ENCODE measurements around the gene TMA7. TPM values are rescaled to one million over a fixed set of nuclear protein-coding genes. Genes with fewer than 3 reads are reported as not detected.

Gene TMA7
- total and polyA plus RNA-seq, 2 of the 13 experiments (the other 11 are each of a cell fraction or from before 2014, with no cell fraction given), result 100 to 486 TPM

DNA sequence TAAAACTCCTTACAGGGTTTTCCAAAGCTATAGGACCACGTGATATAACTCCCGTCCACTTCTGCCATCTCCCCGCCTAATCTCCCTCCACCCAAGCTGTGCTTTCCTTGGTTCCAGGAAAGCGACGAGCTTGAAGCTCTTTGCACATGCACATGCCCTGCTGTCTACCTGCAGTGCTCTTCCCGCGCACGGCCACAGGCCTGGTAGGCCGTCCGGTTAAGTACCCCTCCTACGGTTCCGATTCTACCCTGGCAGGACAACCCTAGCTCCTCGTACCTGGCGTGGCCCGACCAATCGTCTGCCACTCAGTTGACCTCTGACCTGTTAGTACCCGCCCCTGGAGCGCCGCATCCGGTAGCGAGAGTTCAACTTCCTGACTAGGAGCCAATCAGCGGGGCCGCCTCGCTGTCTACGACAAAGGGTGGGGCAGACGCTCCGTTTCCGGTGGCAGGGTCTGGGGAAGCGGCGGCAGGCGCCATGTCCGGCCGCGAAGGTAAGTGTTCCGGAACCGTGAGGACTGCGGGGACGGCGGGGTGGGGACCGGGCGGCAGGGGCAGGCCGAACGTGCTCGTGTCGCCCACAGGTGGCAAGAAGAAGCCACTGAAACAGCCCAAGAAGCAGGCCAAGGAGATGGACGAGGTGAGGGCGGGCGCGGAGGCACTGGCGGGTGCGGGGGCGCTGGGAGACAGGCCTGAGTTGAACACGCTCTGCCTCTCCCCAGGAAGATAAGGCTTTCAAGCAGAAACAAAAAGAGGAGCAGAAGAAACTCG lies at the start of gene TMA7, which contains the start of gene CCDC51 (continued):
- TF ChIP-seq, protein P1, sequence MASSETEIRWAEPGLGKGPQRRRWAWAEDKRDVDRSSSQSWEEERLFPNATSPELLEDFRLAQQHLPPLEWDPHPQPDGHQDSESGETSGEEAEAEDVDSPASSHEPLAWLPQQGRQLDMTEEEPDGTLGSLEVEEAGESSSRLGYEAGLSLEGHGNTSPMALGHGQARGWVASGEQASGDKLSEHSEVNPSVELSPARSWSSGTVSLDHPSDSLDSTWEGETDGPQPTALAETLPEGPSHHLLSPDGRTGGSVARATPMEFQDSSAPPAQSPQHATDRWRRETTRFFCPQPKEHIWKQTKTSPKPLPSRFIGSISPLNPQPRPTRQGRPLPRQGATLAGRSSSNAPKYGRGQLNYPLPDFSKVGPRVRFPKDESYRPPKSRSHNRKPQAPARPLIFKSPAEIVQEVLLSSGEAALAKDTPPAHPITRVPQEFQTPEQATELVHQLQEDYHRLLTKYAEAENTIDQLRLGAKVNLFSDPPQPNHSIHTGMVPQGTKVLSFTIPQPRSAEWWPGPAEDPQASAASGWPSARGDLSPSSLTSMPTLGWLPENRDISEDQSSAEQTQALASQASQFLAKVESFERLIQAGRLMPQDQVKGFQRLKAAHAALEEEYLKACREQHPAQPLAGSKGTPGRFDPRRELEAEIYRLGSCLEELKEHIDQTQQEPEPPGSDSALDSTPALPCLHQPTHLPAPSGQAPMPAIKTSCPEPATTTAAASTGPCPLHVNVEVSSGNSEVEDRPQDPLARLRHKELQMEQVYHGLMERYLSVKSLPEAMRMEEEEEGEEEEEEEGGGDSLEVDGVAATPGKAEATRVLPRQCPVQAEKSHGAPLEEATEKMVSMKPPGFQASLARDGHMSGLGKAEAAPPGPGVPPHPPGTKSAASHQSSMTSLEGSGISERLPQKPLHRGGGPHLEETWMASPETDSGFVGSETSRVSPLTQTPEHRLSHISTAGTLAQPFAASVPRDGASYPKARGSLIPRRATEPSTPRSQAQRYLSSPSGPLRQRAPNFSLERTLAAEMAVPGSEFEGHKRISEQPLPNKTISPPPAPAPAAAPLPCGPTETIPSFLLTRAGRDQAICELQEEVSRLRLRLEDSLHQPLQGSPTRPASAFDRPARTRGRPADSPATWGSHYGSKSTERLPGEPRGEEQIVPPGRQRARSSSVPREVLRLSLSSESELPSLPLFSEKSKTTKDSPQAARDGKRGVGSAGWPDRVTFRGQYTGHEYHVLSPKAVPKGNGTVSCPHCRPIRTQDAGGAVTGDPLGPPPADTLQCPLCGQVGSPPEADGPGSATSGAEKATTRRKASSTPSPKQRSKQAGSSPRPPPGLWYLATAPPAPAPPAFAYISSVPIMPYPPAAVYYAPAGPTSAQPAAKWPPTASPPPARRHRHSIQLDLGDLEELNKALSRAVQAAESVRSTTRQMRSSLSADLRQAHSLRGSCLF (CRISPR knock-in tag; IDR thresholded peaks at IDR 0.05; ENCODE audit: borderline replicate concordance), result no peak
- TF ChIP-seq ZSCAN31 (CRISPR knock-in tag; IDR thresholded peaks at IDR 0.05; ENCODE audit: low read depth), result peak; percentile 90
- TF ChIP-seq, protein P2, sequence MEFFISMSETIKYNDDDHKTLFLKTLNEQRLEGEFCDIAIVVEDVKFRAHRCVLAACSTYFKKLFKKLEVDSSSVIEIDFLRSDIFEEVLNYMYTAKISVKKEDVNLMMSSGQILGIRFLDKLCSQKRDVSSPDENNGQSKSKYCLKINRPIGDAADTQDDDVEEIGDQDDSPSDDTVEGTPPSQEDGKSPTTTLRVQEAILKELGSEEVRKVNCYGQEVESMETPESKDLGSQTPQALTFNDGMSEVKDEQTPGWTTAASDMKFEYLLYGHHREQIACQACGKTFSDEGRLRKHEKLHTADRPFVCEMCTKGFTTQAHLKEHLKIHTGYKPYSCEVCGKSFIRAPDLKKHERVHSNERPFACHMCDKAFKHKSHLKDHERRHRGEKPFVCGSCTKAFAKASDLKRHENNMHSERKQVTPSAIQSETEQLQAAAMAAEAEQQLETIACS (CRISPR knock-in tag; IDR thresholded peaks at IDR 0.05), result no peak
- TF ChIP-seq ZNF703 (CRISPR knock-in tag; IDR thresholded peaks at IDR 0.05; ENCODE audit: borderline replicate concordance), result no peak
- peak; percentile 76; the same call in 1 of the 2 replicates for TF ChIP-seq MYC (CRISPR knock-in tag; IDR thresholded peaks at IDR 0.05; ENCODE audit: borderline replicate concordance)
- peak; percentile 91 for TF ChIP-seq YY1 (IDR thresholded peaks at IDR 0.05; ENCODE audit: insufficient read depth, insufficient replicate concordance, low read depth, low read length)
- TF ChIP-seq SMAD1 (CRISPR knock-in tag; IDR thresholded peaks at IDR 0.05; ENCODE audit: borderline replicate concordance, low read depth), result no peak
- TF ChIP-seq ZNF251 (CRISPR knock-in tag; IDR thresholded peaks at IDR 0.05), result no peak
- peak; percentile 62 for TF ChIP-seq MED1 (CRISPR knock-in tag; IDR thresholded peaks at IDR 0.05)
- peak; percentile 43 for TF ChIP-seq XRCC5 (optimal IDR thresholded peaks at IDR 0.05; ENCODE audit: low read length)
- TF ChIP-seq, protein P3, sequence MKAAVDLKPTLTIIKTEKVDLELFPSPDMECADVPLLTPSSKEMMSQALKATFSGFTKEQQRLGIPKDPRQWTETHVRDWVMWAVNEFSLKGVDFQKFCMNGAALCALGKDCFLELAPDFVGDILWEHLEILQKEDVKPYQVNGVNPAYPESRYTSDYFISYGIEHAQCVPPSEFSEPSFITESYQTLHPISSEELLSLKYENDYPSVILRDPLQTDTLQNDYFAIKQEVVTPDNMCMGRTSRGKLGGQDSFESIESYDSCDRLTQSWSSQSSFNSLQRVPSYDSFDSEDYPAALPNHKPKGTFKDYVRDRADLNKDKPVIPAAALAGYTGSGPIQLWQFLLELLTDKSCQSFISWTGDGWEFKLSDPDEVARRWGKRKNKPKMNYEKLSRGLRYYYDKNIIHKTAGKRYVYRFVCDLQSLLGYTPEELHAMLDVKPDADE (CRISPR knock-in tag; IDR thresholded peaks at IDR 0.05), result no peak
- TF ChIP-seq ZNF138 (CRISPR knock-in tag; IDR thresholded peaks at IDR 0.05; ENCODE audit: low read depth), result peak; percentile 90
- no peak for TF ChIP-seq ZSCAN22 (CRISPR knock-in tag; IDR thresholded peaks at IDR 0.05)
- TF ChIP-seq ZBTB20 (CRISPR knock-in tag; IDR thresholded peaks at IDR 0.05; ENCODE audit: borderline replicate concordance, low read depth), result peak; percentile 82
- TF ChIP-seq HES4 (CRISPR knock-in tag; IDR thresholded peaks at IDR 0.05; ENCODE audit: borderline replicate concordance), result peak; percentile 67; the same call in 1 of the 2 replicates
- TF ChIP-seq SATB2 (CRISPR knock-in tag; IDR thresholded peaks at IDR 0.05), result no peak
- TF ChIP-seq MLLT10 (CRISPR knock-in tag; IDR thresholded peaks at IDR 0.05), result no peak
- no peak; the same call in 1 of the 2 replicates for TF ChIP-seq ZNF441 (CRISPR knock-in tag; IDR thresholded peaks at IDR 0.05; ENCODE audit: borderline replicate concordance)
- TF ChIP-seq GATAD1 (CRISPR knock-in tag; IDR thresholded peaks at IDR 0.05), result peak; percentile 93
- peak; percentile 41; the same call in 1 of the 2 replicates for TF ChIP-seq ZNF343 (CRISPR knock-in tag; IDR thresholded peaks at IDR 0.05)
- no peak for TF ChIP-seq FLYWCH1 (CRISPR knock-in tag; IDR thresholded peaks at IDR 0.05)
- TF ChIP-seq, protein P4, sequence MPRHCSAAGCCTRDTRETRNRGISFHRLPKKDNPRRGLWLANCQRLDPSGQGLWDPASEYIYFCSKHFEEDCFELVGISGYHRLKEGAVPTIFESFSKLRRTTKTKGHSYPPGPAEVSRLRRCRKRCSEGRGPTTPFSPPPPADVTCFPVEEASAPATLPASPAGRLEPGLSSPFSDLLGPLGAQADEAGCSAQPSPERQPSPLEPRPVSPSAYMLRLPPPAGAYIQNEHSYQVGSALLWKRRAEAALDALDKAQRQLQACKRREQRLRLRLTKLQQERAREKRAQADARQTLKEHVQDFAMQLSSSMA (CRISPR knock-in tag; IDR thresholded peaks at IDR 0.05), result 0 out of 2 replicates have a peak, but pooled peaks have one; percentile 18
